HuH-7.5 (cell line): ENCODE measurements around the gene TLE6.
"Not testable (repeated sequence)": the region's sequence is repeated elsewhere in the genome, so short reads cannot be mapped to it uniquely, and the experiment has no call there.

ENCODE experiments used
- DNase-seq: peaks from one replicate; pipeline ENCODE4 v3.0.0; 2011; ENCODE audit warnings: low spot score

TLE6 gene

DNA sequence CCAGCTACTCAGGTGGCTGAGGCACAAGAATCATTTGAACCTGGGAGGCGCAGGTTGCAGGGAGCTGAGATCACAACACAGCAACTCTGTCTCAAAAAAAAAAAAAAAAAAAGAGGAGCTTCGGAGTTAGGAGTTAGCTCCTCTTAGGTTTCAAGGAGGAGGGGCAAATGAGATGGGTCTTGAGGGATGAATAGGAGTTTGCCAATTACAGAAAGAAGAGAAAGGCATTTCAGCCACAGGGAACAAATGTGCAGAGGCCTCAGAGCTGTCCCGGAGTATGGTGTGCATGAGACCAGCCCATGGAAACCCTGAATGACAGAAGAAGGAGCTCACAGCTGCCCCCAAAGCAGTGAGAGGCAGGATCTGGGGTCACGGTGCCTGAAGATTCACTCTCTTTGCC is 27.2 kb downstream of the TLE6 start:
- DNase-seq, result no peak

DNA sequence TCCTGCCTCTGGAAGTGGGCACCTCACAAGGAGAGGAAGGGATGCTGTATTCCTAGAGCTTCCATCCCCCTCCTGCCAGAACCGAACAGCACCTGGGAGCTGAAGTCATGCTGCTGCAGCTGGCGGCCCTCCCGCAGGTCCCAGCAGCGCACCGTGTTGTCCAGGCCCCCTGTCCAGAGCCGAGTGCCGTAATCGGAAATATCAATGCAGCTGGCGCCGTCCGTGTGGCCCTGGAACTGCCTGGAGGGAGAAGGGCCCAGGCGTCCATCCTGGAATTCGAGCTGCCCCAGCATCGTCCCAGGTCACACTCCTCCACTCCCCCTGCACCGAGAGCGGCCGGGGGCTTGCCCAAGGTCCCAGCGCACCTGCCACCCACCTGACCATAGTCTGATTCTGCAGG is 28.0 kb downstream of the TLE6 start:
- DNase-seq, result no peak

DNA sequence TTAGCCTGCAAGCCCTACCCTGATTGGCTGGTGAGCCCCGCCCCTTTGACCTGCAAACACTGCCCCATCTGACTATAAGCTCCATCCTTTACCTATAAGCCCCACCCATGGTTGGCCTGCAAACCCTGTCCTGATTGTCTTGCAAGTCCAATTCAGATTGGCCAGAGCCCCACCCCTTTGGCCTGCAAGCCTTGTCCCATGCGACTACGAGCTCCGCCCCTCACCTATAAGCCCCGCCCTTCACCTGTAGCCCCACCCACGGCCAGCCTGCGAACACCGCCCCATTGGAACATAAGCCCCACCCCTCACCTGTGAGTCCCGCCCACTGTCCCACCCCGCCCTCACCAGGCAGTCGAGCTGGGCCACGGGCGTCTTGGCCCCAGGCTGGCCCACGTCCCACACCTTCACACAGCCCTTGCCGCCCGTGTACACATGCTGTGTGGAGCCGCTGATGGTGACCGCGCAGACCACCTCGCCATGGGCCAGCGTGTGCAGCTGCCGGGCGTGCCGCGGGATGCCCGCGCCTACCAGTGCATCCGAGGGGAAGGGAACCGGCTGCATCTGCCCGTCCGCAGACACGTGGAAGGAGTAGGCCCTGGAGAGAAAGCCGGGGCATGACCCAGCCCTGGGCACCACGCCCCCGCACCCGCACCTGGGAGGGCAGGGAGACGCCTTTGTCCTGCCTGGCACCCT is 28.9 kb downstream of the TLE6 start:
- no peak for DNase-seq

DNA sequence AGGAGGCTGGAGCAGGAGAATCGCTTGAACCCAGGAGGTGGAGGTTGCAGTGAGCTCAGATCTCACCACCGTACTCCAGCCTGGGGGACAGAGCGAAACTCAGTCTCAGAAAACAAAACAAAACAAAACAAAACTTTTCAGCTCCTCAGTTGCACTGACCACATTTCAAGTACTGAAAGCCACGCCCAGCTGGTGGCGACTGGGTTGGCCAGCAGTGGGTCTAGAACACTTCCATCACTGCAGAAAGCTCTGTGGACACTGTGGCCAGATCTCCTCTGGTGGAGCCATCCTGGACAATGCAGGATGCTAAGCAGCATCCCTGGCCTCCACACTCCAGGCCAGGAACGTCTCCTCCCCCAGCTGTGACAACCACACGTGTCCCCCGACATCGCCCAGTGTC is 30.6 kb downstream of the TLE6 start:
- DNase-seq, result no peak

DNA sequence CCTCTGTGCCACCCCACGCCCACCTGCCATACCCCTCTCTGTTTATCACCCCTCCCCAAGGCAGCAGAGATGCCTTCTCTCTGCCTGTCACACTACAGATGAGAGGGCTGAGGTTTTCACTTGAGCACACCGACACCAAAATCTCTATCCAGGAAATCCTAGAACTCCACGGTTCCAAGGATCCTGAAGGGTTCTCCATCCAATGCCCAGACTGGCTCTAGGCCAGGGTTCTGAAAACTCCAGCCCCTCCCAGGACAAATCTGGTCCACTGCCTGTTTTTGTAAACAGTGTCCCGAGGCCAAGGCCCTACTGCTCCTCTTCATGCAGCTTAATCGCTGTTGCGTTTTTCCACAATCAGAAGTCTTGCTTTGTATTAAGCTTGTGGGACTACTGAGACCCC is 31.6 kb downstream of the TLE6 start:
- DNase-seq, result no peak

DNA sequence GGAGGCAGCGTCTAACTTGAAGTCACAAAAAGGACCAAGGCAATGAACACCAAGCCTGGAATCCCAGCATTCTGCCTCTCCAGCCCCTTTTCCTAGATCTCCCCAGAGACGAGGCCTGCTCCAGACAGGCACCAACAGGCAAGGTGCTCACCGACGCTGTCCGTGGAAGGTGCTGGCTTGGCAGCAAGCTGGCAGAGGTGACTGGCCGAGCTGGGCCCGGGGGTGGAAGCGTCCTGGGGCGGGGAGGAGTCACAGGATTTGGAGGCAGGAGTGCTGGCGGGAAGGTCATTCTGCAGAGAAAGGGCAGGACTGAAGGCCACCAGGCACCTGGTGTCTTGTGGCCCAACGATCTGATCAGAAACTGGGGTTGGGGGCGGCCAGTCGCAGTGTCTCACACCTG is 33.5 kb downstream of the TLE6 start:
- no peak for DNase-seq

DNA sequence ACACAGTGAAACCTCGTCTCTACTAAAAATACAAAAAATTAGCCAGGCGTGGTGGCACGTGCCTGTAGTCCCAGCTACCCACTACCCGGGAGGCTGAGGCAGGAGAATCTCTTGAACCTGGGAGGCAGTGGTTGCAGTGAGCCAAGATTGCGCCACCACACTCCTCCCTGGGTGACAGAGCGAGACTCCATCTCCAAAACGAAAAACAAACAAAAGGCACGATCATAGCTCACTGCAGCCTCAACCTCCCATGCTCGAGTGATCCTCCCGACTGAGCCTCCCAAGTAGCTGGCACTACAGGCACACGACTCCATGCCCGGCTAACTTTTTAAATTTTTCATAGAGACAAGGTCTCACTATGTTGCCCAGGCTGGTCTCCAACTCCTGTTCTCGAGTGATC is 34.7 kb downstream of the TLE6 start:
- not testable (repeated sequence) for DNase-seq

DNA sequence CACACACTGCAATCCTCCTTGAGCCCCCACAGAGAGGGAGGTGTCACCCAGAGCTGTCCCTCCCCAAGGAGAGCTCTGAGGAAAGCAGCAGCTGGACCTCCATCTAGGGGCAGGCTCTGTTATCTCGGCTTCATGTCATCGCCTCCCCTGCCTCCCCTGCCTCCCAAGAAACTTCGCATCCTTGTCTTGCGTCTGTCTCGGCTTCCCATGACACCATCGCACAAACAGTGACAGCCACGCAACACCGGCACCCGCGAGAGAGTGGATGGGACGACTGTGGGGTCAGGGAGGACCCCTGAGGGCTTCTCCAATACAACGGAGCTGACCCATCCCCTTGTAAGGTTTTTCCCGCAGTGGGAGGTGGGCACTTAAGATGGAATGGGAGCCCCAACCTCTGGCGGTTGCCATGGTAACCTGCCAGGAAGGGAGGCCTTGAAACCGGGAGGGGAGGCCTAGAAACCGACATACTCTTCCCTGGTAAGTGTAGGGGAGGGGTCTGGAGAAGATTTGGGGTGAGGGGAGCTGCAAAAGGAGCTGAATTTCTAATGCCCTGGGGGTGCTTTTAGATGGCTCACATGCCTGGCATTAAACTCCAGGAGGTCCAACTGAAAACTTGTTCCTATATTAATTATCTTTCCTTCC is 35.4 kb downstream of the TLE6 start:
- no peak for DNase-seq

DNA sequence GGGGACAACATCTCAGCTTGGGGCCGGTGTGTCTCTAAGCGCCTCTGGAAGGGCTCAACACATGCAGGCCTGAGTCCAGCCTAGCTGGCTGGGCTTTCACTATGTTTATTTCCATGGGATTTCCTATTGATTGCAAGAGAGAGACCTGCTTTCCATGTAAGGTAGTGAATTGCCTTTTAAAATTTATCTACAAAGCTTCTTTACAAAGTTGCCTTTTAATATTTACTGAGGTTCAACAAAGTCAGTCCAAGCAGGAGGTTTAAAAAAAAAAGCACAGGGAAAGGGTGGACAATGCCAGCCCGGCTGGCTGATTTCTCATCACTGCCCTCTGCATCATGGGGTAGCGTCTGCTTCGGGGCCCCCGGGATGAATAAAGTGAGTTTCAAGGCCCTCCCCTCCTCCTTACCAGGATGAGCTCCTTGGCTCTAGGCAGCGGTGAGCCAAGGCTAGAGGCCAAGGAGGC is 35.9 kb downstream of the TLE6 start:
- DNase-seq, result no peak

DNA sequence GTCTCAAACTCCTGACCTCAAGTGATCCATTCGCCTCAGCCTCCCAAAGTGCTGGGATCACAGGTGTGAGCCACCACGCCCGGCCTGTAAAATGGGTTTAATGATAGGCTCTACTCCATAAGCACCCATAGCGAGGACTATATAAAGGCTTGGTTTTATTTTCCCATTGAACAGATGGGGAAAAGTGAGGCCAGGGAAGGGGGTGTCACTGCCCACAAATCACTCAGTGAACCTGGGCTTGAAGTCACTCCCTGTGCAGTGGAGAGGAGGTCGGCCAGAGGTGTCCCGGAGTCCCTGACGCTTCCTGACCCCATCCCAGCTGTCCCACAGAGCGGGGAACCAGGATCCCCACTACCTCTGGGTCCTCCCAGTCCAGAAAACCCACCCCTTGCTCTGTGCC is 36.8 kb downstream of the TLE6 start:
- DNase-seq, result no peak

DNA sequence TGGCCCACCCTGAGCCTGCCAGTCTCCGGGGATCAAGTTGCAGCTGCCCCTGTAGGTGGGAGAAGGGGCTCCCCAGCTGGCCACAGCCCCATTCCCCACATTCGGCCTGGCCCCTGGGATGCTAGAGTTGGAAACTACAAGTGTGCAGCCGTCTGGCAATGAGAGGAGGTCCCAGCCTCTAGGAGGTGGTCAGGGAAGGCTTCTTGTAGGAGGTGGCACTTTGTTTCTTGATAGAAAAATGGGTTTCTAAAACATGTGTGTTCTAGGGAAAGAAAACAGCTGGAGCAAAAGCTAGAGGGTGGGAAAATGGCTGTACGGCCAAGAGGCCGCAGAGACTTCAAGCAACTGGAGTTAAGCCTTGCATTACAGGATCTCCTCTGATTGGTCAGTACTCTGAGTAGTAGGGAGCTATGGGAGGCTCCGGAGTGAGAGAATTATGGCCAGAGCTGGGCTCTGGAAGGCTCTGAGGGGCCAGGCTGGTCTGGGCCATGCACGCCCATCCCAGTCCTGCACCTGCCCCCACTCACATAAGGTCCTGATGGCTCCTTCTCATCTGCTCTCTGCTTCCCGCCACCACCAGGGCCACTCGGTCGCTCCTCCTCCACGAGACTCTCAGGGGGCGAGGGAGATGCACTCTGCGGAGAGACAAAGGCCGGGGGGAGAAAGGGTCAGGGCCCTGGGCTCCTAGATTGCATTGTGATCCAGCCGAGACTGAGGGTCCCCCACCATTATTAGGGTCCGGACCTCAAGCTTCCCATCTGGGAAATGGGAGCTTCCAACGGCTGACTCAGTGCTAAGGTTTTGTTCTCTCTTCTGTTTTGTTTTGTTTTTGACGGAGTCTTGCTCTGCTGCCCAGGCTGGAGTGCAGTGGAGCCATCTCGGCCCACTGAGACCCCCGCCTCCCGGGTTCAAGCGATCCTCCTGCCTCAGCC is 38.0 kb downstream of the TLE6 start:
- no peak for DNase-seq

DNA sequence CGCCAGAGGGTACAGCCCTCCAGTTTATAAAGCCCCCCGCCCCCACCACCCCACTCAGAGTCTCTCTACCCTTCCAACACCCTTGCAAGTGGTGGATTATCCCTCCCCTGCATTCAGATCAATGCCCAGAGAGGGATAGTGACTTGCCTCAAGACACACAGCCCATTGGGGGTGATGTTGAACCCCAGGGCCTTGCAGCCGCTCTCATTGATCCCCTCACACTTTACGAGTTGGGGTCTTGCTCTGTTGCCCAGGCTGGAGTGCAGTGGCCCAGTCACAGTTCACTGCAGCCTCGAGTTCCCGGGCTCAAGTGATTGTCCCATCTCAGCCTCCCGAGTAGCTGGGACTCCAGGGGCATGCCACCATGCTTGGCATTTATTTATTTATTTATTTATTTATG is 40.6 kb downstream of the TLE6 start:
- DNase-seq, result no peak

DNA sequence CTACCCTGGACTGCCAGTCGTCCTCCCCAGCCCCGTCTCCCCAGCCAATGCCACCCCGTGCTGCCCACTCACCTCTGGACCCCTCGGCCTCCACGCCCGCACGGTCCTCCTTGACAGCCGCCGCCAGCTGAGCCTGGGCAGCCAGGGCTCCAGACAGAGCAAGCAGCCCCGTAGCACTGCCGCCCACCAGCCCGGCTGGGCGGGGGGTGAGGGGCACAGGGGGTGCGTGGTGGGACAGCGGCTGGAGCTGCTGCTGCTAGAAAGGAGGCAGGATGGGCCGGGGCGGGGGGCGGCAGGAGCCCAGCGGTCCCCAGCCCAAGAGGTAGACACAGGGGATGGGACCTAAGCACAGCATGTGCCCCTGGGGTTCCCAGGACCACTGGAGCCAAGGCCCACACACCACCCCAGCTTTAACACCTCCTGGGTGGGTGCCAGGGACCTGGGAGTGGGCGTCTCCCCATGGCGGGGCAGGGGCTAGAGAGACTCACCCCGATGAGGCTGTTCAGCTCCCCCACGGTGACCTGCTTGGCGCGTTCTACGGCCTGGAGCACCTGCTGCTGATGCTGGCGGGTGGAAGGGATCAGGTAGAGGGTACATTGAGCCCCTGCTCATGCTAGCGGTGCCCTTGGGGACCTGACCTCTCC is 42.0 kb downstream of the TLE6 start:
- no peak for DNase-seq

DNA sequence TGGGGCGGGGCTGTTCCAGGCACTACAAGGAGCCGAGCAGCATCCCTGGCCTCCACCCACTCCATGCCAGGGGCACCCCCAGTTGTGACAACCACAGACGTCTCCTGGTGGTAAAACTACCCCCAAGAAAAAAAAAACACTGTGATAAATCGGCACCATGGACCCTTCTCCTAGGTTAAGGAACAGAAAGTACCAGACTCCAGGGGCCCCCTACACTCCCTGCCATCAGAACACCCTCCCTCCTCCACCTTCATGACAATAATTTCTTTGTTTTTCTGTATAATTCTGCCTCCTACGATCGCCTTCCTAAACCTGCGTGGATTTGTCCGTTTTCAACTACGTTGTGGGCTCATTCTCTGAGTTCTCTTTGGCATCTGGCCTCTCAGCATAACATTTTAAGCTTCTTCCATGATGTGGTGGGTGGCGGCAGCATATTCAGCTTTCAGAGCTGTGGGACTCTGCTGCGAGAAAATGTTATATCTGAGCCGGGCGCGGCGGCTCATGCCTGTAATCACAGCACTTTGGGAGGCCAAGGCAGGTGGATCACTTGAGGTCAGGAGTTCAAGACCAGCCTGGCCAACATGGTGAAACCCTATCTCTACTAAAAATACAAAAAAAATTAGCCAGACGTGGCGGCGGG is 43.1 kb downstream of the TLE6 start:
- no peak for DNase-seq

DNA sequence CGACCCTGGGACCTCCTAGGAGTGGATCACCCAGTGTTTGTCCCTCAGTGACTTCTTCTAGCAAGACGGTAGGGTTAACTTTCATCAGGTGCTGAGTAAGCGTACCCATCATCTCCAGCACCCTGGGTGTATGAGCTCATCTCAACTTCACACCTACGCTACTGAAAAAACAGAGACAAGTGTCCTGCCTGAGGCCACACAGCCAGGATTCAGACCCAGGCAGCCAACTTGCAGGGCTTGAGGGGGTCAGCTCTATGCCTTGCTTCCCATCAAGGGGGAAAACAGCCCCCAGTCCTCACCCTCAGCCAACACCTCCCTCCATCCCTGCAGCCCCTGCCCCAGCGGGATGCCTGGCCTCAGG is 47.1 kb downstream of the TLE6 start:
- DNase-seq, result no peak

DNA sequence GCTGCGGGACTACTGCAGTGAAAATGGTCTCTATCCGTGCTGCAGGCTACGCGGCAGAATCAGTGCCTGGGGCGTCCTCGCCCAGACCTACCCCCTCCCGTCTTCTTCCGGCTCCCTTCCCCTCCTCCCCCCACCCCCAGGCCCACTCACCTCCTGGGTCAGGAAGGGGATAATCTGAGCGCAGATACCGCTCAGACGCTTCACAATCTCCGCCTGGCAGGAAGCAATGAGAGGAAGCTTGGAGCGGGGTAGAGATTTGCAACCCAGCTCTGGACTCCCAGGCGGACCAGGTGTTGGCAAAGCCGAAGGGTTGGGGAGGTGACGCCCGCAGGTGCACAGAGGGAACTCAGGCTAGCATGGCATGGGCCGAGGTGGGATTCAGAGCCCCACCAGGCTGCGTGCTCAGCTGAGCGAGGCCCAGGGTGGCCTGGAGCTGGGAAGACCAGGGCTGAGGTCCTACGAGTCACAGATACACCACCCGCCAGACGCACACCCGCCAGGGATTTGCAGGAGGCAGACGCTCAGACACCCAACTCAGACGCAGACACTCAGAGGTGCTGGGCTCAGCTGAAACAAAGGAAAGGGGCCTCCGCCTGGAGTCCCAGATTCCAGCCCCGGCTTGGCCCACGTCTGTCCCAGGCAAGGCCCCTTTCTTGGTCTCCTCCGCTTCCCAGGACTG is 47.6 kb downstream of the TLE6 start:
- no peak for DNase-seq

DNA sequence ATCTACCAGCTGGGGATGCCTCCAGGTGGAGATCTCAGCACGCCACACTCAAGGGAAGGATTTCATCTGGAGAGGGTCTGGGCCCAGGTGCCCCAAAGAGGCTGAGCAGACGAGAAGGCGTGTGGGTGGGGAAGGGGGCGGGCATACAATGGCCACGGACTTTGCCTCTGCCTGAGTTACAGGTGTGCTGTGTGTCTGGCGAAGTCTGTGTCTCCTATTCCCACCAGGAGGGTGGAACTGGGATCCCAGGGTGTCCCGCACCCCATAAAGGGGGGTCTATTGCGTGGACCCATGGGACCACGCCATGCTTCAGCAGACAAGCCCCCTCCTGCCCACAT is 48.2 kb downstream of the TLE6 start:
- no peak for DNase-seq

DNA sequence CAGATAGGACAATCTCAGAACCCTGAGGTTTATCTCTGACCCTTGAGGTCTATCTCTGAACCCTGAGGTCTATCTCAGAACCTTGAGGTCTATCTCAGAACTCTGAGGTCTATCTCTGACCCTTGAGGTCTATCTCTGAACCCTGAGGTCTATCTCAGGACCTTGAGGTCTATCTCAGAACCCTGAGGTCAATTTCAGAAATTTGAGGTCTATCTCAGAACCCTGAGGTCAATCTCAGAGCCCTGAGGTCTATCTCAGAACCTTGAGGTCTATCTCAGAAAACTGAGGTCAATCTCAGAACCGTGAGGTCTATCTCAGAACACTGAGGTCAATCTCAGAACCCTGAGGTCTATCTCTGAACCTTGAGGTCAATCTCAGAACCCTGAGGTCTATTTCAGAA is 49.4 kb downstream of the TLE6 start:
- no peak for DNase-seq

DNA sequence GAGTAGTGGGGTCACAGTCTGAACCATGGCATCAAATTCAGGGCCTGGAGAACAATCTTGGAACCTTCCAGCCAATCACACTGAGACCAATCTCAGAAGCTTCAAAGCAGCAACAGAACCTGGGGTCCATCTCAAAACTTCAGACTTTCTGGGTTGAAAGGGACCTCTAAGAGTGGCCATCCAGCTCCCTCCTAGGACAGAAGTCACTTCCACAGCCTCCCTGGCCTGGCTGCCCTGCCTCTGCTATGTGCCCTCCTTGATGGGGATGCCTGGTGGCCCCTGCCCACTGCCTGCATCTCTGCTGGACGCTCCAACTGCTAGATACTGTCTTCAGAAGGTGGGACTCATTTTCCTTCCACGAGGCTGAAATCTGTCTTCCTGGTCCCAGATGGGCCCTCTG is 49.9 kb downstream of the TLE6 start:
- no peak for DNase-seq

DNA sequence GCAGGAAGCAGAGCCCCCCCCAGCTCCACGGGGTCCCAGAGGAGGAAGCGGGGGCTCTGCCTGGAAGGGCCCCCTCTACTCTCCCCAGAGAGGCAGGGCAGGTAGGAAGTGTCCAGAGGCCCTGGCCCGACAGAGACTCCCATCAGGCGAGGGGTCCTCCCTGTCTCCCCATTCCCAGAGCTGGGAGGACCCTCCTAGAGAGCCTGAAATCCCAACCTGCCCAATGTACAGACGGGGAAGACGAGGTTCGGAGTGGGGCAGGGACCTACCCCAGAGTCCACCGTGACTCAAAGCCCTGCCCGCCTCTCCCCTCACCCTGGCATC is 50.6 kb downstream of the TLE6 start:
- DNase-seq, result no peak

DNA sequence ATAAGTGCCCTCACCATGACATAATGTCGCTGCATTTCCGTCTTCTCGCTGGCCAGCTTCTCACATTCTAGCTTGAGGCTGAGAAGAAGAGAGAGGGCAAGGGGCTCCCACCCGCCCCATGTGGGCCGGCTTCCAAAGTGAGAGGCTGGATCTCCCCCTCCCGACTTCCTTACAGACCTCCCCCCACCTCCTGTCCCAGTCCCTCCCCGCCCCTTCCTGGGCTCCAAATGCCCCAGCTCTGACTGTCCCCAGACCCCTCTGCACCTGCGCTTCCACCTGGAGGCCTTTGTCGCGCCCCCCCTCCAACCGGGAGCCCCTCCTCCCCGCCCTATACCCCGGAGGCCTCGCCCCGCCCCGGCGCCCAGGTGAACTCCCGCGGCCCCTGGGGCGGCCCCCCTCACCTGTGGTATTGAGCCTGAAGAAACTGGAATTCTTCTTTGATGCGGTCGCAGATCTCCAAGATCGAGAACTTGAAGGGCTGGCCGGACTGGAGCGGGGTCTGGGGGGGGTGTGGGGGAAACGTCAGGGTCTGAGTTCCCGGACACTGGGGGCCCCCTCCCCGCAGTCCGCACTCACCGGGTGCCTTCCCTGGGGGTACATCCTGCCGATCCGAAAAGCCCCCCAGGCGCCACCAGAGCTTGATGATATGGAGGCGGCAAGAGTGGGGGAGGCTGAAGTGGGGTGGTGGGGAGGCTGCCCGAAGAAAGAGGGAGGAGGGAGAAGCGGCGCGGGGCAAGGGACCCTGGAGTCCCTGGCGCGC is 51.1 kb downstream of the TLE6 start:
- DNase-seq, result no peak
